NCI-H774 (cell line): ENCODE results near the gene APPBP2.
"Not testable (repeated sequence)": the region's sequence is repeated elsewhere in the genome, so short reads cannot be mapped to it uniquely, and the experiment has no call there.

ENCODE experiments used
- DNase-seq: peaks from one replicate; lab custom pipeline; 2025; lab: John Stamatoyannopoulos, UW

Gene APPBP2

GRCh38 chr17:60435244-60436167 lies 90.5 kb downstream of the APPBP2 start:
- DNase-seq, result peak; percentile 80

GRCh38 chr17:60433021-60433997 lies 92.7 kb downstream of the APPBP2 start:
- DNase-seq, result not testable (repeated sequence)

- not testable (repeated sequence) for DNase-seq
Measured at GRCh38 chr17:60430561-60430960, 95.5 kb downstream of the APPBP2 start.

GRCh38 chr17:60428491-60428890 lies 97.6 kb downstream of the APPBP2 start:
- DNase-seq, result not testable (repeated sequence)

GRCh38 chr17:60426596-60426995 lies 99.4 kb downstream of the APPBP2 start:
- DNase-seq, result no peak

GRCh38 chr17:60425626-60426025 lies 100.4 kb downstream of the APPBP2 start:
- DNase-seq, result no peak

- no peak for DNase-seq
Measured at GRCh38 chr17:60423865-60424264, 102.2 kb downstream of the APPBP2 start.

- no peak for DNase-seq
Measured at GRCh38 chr17:60422162-60422665, 103.8 kb downstream of the APPBP2 start, which contains the start of gene CHCT1. Gene CHCT1, plus strand, starts transcription at chr17:60422489. Its CDS starts 104 bp downstream, at chr17:60422593.

- DNase-seq, result no peak
Measured at GRCh38 chr17:60421273-60422161, 104.5 kb downstream of the APPBP2 start.

- not testable (repeated sequence) for DNase-seq
Measured at GRCh38 chr17:60419875-60420274, 106.2 kb downstream of the APPBP2 start.

- not testable (repeated sequence) for DNase-seq
Measured at GRCh38 chr17:60419003-60419402, 107.0 kb downstream of the APPBP2 start.

- DNase-seq, result no peak
Measured at GRCh38 chr17:60416368-60416925, 109.6 kb downstream of the APPBP2 start.

- no peak for DNase-seq
Measured at GRCh38 chr17:60415146-60415545, 110.9 kb downstream of the APPBP2 start.

GRCh38 chr17:60412701-60413100 lies 113.3 kb downstream of the APPBP2 start:
- DNase-seq, result no peak

GRCh38 chr17:60410001-60410400 lies 116.0 kb downstream of the APPBP2 start:
- no peak for DNase-seq

- DNase-seq, result no peak
Measured at GRCh38 chr17:60406887-60407286, 119.2 kb downstream of the APPBP2 start.

GRCh38 chr17:60403962-60404361 lies 122.1 kb downstream of the APPBP2 start:
- DNase-seq, result no peak

GRCh38 chr17:60403523-60403810 lies 122.6 kb downstream of the APPBP2 start:
- no peak for DNase-seq

- DNase-seq, result no peak
Measured at GRCh38 chr17:60401819-60402218, 124.2 kb downstream of the APPBP2 start.

- no peak for DNase-seq
Measured at GRCh38 chr17:60398227-60398959, 127.6 kb downstream of the APPBP2 start.
